ENCODE results near the gene EDRF1. TPM values are rescaled to one million over a fixed set of nuclear protein-coding genes. Genes with fewer than 3 reads are reported as not detected.

Gene EDRF1
- total RNA-seq, 6 donors from 2014 or later = 12.0 to 47.1 (median 19.4) TPM

DNA sequence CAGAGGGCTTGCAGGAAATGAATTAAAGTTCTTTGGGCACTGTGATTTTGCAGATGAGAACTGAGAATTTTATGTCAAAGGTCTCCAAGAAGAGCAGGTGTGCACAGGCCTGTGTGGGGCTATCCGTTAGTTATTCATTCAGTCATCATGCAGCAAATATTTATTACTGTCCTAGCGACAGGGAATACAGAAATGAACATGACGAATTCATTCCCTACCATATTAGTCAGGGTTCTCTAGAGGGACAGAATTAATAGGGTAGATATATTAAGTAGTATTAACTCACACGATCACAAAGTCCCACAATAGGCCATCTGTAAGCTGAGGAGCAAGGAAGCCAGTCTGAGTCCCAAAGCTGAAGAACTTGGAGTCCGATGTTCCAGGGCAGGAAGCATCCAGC is 59.0 kb downstream of the EDRF1 start:
- no peak for ATAC-seq (ENCODE audit: low FRiP score in 2 of 2)
- DNase-seq = no peak
- Histone ChIP-seq H3K27ac (no peak overlapping the region), H3K9me3 (no peaks in the 10 kb centered on the region), H3K36me3 (no peaks in the 10 kb centered on the region), H3K4me3 (no peak overlapping the region), H3K4me1 (no peaks in the 10 kb centered on the region), H3K27me3 (no peaks in the 10 kb centered on the region)
- no peak for TF ChIP-seq POLR2A (IDR thresholded peaks at IDR 0.05)
- TF ChIP-seq EP300 (IDR thresholded peaks at IDR 0.05) = no peak
- TF ChIP-seq, protein P1, sequence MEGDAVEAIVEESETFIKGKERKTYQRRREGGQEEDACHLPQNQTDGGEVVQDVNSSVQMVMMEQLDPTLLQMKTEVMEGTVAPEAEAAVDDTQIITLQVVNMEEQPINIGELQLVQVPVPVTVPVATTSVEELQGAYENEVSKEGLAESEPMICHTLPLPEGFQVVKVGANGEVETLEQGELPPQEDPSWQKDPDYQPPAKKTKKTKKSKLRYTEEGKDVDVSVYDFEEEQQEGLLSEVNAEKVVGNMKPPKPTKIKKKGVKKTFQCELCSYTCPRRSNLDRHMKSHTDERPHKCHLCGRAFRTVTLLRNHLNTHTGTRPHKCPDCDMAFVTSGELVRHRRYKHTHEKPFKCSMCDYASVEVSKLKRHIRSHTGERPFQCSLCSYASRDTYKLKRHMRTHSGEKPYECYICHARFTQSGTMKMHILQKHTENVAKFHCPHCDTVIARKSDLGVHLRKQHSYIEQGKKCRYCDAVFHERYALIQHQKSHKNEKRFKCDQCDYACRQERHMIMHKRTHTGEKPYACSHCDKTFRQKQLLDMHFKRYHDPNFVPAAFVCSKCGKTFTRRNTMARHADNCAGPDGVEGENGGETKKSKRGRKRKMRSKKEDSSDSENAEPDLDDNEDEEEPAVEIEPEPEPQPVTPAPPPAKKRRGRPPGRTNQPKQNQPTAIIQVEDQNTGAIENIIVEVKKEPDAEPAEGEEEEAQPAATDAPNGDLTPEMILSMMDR (IDR thresholded peaks at IDR 0.05) = no peak
- no peak for TF ChIP-seq POLR2AphosphoS5 (IDR thresholded peaks at IDR 0.05)
- 53 to 85% methylated on average over 5 of the region's 5 CpGs for WGBS, 2 donors

DNA sequence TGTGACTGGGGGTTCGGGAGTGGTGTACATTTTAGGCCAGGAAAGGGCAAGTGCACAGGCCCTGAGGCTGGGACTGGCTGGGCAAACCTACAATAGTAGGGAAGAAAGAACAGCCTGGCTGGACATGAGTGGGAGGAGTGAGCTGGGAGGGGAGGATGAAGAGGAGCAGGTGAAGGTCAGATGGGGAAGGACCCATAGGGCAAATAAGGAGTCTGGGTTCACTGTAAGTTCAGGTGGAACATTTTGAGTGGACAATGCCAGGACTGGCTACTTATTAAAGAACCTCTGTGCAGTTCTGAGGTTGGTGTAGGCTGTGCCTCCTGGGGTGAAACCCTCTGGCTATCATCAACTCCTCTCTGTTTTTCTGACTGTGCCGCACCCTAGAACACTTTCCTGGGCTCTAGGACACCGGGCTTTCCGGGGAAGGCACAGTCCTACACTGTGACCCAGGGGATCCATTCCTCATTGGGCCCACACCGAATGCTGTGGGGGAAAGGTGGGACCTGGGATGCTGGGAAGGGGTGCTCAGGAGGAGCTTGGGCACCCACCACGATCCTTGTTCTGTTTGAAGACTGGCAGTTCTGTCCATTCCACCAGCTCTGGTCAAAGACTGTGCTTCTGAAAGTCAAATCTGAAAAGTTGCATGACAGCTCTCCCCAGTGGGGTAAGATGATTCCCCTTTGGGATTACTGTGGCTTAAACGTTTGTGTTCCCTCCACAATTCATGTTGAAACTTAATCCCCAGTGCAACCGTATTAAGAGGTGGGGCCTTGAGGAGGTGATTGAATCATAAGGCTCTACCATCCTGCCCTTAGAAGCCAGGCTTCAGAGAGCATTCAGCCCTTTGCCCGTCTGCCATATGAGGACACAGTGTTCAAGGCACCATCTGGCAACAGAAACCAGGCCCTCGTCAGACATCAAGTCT is 60.2 kb downstream of the EDRF1 start:
- TF ChIP-seq POLR2A (IDR thresholded peaks at IDR 0.05) (no peak), POLR2AphosphoS5 (IDR thresholded peaks at IDR 0.05) (no peak), EP300 (IDR thresholded peaks at IDR 0.05) (no peak)
- TF ChIP-seq, protein P1 (IDR thresholded peaks at IDR 0.05) = no peak
- DNase-seq (no peak), ATAC-seq (ENCODE audit: low FRiP score in 2 of 2) (no peak)
- H3K27me3 ChIP-seq = no peaks in the 10 kb centered on the region
- no peaks in the 10 kb centered on the region for H3K4me1 ChIP-seq
- no peaks in the 10 kb centered on the region for H3K36me3 ChIP-seq
- 71 to 79% methylated on average over 7 to 10 of the region's 10 CpGs for WGBS, 2 donors
- no peak overlapping the region for H3K27ac ChIP-seq
- H3K4me3 ChIP-seq = no peak overlapping the region
- H3K9me3 ChIP-seq = no peaks in the 10 kb centered on the region

DNA sequence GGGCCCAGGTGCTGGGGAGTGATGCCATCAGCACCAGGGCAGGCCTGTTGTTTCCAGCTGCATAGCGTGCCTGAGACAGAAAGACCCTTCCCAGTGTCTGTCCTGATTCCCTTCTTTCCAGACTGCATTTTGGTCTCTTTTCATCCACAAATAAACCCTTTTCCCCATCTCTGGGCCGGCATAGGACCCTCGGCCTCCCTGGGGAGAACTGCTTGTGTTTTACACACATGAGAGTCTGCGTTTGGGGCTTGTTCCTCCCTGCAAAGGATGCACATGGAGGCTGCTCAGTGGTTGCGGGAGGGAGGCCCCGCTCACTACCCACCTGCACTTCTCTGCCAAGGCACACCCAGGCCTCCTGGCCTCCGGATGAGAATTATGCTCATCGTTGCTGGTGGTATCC is 61.9 kb downstream of the EDRF1 start:
- TF ChIP-seq, protein P1 (IDR thresholded peaks at IDR 0.05) = no peak
- TF ChIP-seq POLR2A (IDR thresholded peaks at IDR 0.05) (no peak), POLR2AphosphoS5 (IDR thresholded peaks at IDR 0.05) (no peak), EP300 (IDR thresholded peaks at IDR 0.05) (no peak)
- Histone ChIP-seq H3K4me1 (no peaks in the 10 kb centered on the region), H3K4me3 (no peak overlapping the region), H3K9me3 (no peaks in the 10 kb centered on the region), H3K36me3 (no peaks in the 10 kb centered on the region), H3K27ac (no peak overlapping the region), H3K27me3 (no peaks in the 10 kb centered on the region)
- 79 to 95% methylated on average over 4 to 8 of the region's 8 CpGs for WGBS, 2 donors
- no peak for DNase-seq
- no peak for ATAC-seq (ENCODE audit: low FRiP score in 2 of 2)

DNA sequence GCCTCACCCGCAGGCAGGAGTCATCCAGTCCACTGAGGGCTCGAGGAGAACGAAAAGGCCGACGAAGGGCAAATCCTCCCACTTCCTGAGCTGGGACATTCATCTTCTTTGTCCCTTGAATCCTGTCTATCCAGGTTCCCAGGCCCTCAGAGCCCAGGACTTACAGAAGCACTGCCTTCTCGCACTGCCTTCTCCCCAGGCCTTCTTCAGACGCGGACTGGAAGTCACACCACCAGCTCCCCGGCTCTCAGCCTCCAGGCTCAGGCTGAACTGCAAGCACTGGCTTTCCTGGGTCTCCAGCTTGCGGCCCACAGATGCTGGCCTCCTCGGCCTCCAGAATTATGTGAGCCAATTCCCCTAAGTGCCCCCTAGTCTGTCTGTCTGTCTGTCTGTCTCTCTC is 62.5 kb downstream of the EDRF1 start:
- no peak for DNase-seq
- H3K9me3 ChIP-seq = no peaks in the 10 kb centered on the region
- H3K4me3 ChIP-seq = no peak overlapping the region
- 80% methylated on average over 11 of the region's 11 CpGs for WGBS, 2 donors
- no peaks in the 10 kb centered on the region for H3K27me3 ChIP-seq
- ATAC-seq (ENCODE audit: low FRiP score in 2 of 2) = no peak
- peaks cover 0 to 1% (median 0%) of the 10 kb centered on the region in 4 donors for H3K36me3 ChIP-seq
- H3K27ac ChIP-seq = no peak overlapping the region
- H3K4me1 ChIP-seq = no peaks in the 10 kb centered on the region
- TF ChIP-seq POLR2A (IDR thresholded peaks at IDR 0.05) (no peak), POLR2AphosphoS5 (IDR thresholded peaks at IDR 0.05) (no peak), EP300 (IDR thresholded peaks at IDR 0.05) (no peak)
- TF ChIP-seq, protein P1 (IDR thresholded peaks at IDR 0.05) = no peak

Data from upper lobe of left lung (tissue), 6 donors.